ENCODE data around the gene NAP1L1.

GRCh38 chr12:76030341-76031080, 54.0 kb downstream of the NAP1L1 start:
- TF ChIP-seq CTCF (conservative IDR thresholded peaks at IDR 0.05; ENCODE audit: low read depth, low read length) = no peak
- TF ChIP-seq EZH2 (IDR thresholded peaks at IDR 0.05; ENCODE audit: borderline replicate concordance, low read depth, low read length, poor library complexity, severe bottlenecking) = no peak

Measured in A673 (cell line).